Psoas muscle (tissue), 8 donors: ENCODE data around the gene GRK2. TPM values are rescaled to one million over a fixed set of nuclear protein-coding genes. Genes with fewer than 3 reads are reported as not detected.
A peak's percentile ranks its signal among the peaks of the same experiment; 100 is the strongest.

Experiments
- ATAC-seq, 4 donors: fragments of 200-7000 bp; cut with Tn5 transposase; one replicate each; pipeline ENCODE4 v1.9.1; 2020; ENCODE audit warnings: moderate library complexity in 3 of 4, mild to moderate bottlenecking in 2 of 4
- DNase-seq, 2 donors: peaks; one replicate each; pipeline ENCODE4 v3.0.0-alpha.2; 2020
- H3K27ac ChIP-seq: fragments of 200-600 bp; one replicate; pipeline ENCODE4 v1.8.0; 2022
- H3K27me3 ChIP-seq, 3 donors: fragments of 200-600 bp in 1 of 3; one replicate each; pipeline versions ENCODE4 v1.6.1 to v1.8.0; 2013 to 2022; ENCODE audit warnings: low read length in 2 of 3, mild to moderate bottlenecking in 2 of 3, moderate library complexity in 1 of 3; ENCODE audit not compliant: insufficient read depth in 3 of 3
- H3K36me3 ChIP-seq, 2 donors: fragments of 200-600 bp in 1 of 2; one replicate each; pipeline versions ENCODE4 v1.6.1 to v1.8.0; 2013 to 2022; ENCODE audit warnings: low read depth in 1 of 2, mild to moderate bottlenecking in 1 of 2, moderate library complexity in 1 of 2; ENCODE audit not compliant: insufficient read depth in 1 of 2
- H3K4me1 ChIP-seq: fragments of 200-600 bp; one replicate; pipeline ENCODE4 v1.8.0; 2022
- H3K4me3 ChIP-seq: fragments of 200-600 bp; one replicate; pipeline ENCODE4 v1.8.0; 2022; ENCODE audit warnings: mild to moderate bottlenecking
- H3K9me3 ChIP-seq: fragments of 200-600 bp; one replicate; pipeline ENCODE4 v1.8.0; 2022
- WGBS, 3 donors: extraction: QIAGEN DNeasy Blood & Tissue Kit; methylation state at CpG; one replicate each; pipeline versions ENCODE4 v1.1.6 to v1.1.7; 2013; 5-methylcytosine and 5-hydroxymethylcytosine counted together
- intact Hi-C, 2 donors: fragments of 100-400 bp; cut with DNase I; formaldehyde crosslinking; loops; one replicate each; pipeline versions ENCODE4 v1.11.0 to v1.14.2; 2022
- polyA plus RNA-seq, 3 donors: library from polyadenylated mRNA; stranded (reverse); fragments of 200-250 nt; gene quantifications; one replicate each; pipeline ENCODE4 v1.2.3, GENCODE V29; 2013
- total RNA-seq, 4 donors: library from RNA; stranded (reverse); fragmentation: NEBNext Ultra II Directional in 2 of 4; extraction: Animal tissue kit (Norgen Biotek cat#: 25700) in 2 of 4; gene quantifications; one replicate each; pipeline versions ENCODE4 v1.2.1 to v1.2.4, GENCODE V29; 2021 to 2023
- TF ChIP-seq, protein P1 (sequence below): fragments of 200-600 bp; IDR thresholded peaks from one replicate; pipeline ENCODE4 v1.8.0; 2022; ENCODE audit warnings: antibody characterized with exemption
- donor health status: healthy with polysubstance abuse.
- donor health status: DM: no; HTN: no; CAD: no; lungs with moderate emphysema.
- donor health status: Bipolar disorder and iron deficiency.
- donor health status: healthy.
- donor health status: DM: yes; HTN: yes; CAD: no.
- donor health status: DM: no; HTN: no; CAD: no.
- donor health status: DM: no; HTN: no; CAD: no.
- donor health status: DM: yes; HTN: yes; CAD: no.

GRK2 gene
- total and polyA plus RNA-seq, 7 donors, result 37.3 to 56.8 (median 46.2) TPM

DNA sequence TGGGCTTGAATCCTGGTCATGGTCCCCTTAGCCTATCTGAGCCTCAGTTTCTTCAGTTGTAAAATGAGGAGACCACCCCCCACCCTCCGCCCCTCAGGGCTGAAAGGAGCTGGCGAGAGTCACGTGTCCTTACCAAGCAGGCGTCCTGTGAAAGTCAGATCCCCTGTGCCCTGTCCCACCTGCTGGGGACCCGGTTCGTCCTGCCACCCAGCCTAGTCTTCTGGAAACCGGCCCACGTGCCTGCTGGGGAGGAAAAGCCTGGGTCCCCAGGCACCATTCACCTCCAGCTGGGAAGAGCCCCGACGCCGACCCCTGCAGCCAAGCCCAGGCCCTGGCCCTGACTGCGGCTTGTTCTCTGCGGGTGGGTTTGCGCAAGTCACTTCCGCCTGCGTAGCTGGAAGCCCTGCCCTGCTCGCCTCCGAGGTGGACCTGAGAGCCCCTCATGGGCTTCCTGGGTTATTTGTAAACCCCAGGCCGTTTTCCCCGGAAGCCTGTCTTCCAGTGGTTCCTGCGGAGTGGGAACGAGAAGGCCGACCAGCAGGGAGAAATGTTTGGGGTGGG is 36.4 kb downstream of the GRK2 start:
- intact Hi-C loops, result loop anchor here in 1 of 2 donors (5.0 kb wide), 1 partner anchor 35 kb away; the partner anchor contains the start of gene GRK2
- Histone ChIP-seq H3K36me3 (peaks cover 0 to 36% of the 10 kb centered on the region in 2 donors), H3K9me3 (no peaks in the 10 kb centered on the region), H3K27me3 (no peaks in the 10 kb centered on the region), H3K4me1 (peaks cover 27% of the 10 kb centered on the region), H3K27ac (peak overlapping the region; percentile 82), H3K4me3 (peak overlapping the region; percentile 97)
- DNase-seq (peak in 1 of 2 donors; percentile 72), ATAC-seq (peak; percentile 36 to 50 (median 42))
- TF ChIP-seq, protein P1, sequence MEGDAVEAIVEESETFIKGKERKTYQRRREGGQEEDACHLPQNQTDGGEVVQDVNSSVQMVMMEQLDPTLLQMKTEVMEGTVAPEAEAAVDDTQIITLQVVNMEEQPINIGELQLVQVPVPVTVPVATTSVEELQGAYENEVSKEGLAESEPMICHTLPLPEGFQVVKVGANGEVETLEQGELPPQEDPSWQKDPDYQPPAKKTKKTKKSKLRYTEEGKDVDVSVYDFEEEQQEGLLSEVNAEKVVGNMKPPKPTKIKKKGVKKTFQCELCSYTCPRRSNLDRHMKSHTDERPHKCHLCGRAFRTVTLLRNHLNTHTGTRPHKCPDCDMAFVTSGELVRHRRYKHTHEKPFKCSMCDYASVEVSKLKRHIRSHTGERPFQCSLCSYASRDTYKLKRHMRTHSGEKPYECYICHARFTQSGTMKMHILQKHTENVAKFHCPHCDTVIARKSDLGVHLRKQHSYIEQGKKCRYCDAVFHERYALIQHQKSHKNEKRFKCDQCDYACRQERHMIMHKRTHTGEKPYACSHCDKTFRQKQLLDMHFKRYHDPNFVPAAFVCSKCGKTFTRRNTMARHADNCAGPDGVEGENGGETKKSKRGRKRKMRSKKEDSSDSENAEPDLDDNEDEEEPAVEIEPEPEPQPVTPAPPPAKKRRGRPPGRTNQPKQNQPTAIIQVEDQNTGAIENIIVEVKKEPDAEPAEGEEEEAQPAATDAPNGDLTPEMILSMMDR, result no peak
- WGBS, 3 donors, result 9 to 16% (median 10%) methylated on average over 23 of the region's 23 CpGs

DNA sequence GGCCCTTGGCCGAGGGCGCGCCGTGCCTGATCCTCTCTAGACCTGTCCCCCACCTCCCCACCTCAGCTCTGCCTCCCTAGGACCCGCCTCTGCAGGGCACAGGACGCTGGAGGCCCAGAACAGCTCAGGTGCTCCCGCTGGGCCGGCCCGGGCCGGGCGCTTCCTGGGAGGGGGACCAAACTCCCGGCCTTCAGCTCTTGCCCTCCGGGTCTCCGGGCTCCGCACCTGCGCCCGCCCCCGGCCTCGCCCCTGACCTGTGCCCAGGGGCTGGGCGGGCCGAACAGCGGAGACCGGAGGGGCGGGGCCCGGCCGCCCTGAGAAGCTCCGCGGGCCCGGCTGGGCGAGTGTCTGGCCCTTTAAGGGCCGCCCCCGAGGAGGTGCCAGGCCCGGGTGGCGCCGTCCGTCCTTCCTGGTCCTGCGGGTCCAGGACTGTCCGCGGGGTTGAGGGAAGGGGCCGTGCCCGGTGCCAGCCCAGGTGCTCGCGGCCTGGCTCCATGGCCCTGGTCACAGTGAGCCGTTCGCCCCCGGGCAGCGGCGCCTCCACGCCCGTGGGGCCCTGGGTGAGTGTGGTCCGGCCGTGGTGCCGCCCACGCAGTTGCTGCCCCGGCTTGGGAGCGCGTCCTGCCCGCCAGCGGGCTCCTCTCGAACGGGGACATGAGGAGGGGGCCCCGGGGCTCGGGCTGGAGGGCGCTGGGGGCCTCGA is 37.0 kb downstream of the GRK2 start, which contains the start of gene SSH3:
Gene SSH3 (plus strand): TSS at position 399 of the 703 bp plus-strand sequence. CDS start 96 bp downstream, at position 495.
- Histone ChIP-seq H3K27ac (peak within 1 kb of the TSS; percentile 82), H3K36me3 (peaks cover 0 to 41% of the 10 kb centered on the region in 2 donors), H3K4me1 (peaks cover 27% of the 10 kb centered on the region), H3K4me3 (peak within 1 kb of the TSS; percentile 97), H3K27me3 (no peaks in the 10 kb centered on the region), H3K9me3 (no peaks in the 10 kb centered on the region)
- DNase-seq, result peak; percentile 81 to 88
- 0 to 2% (median 0%) methylated on average over 40 to 65 of the region's 65 CpGs for WGBS, 3 donors
- ATAC-seq, result peak; percentile 82 to 90 (median 84)
- TF ChIP-seq, protein P1, result no peak
- intact Hi-C loops, result loop anchor here in 1 of 2 donors (5.0 kb wide), 1 partner anchor 36 kb away; the partner anchor contains the start of gene GRK2

DNA sequence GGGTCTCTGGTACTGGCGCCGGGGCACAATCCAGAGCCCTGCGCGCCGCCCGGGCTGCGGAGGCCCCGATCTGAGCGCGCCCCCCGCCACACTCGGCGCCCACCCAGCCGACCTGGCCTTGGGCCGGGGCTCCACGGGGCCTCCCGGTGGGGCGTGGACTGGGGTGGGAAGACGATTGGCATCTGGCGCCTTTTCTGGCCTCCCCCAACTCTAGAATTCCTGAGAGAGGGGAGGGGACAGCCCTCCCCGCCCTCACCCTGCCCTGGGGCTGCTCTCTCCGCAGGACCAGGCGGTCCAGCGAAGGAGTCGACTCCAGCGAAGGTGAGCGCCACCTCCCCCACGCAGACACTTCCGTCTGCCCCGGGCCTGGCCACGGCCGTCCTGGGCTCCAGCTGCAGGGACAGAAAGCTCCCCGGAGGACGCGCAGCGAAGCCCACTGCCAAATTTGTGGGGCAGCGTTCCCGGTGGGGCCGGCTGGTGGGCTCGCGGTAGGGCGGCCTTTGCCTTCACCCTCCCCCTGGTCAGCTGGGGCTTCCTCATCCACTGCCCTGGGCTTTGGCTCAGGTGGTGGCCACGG is 37.6 kb downstream of the GRK2 start:
- TF ChIP-seq, protein P1, result no peak
- Histone ChIP-seq H3K9me3 (no peaks in the 10 kb centered on the region), H3K27ac (peak overlapping the region; percentile 82), H3K27me3 (no peaks in the 10 kb centered on the region), H3K4me3 (peak overlapping the region; percentile 97), H3K36me3 (peaks cover 0 to 48% of the 10 kb centered on the region in 2 donors), H3K4me1 (peaks cover 27% of the 10 kb centered on the region)
- ATAC-seq, result peak in 2 of 4 donors; percentile 14 to 15
- peak in 1 of 2 donors; percentile 64 for DNase-seq
- intact Hi-C loops, result loop anchor here in 1 of 2 donors (5.0 kb wide), 1 partner anchor 37 kb away; the partner anchor contains the start of gene GRK2
- 5 to 15% (median 6%) methylated on average over 22 to 43 of the region's 43 CpGs for WGBS, 3 donors

- Histone ChIP-seq H3K4me1 (peaks cover 27% of the 10 kb centered on the region), H3K27me3 (no peaks in the 10 kb centered on the region), H3K27ac (no peak overlapping the region), H3K4me3 (peak overlapping the region; percentile 97), H3K9me3 (no peaks in the 10 kb centered on the region), H3K36me3 (peaks cover 0 to 48% of the 10 kb centered on the region in 2 donors)
- intact Hi-C loops, result loop anchor here in 1 of 2 donors (5.0 kb wide), 1 partner anchor 37 kb away; the partner anchor contains the start of gene GRK2
- WGBS, 3 donors, result 75 to 80% (median 75%) methylated on average over 14 of the region's 14 CpGs
- no peak for ATAC-seq
- TF ChIP-seq, protein P1, result no peak
- no peak for DNase-seq
These were observed 38.3 kb downstream of the GRK2 start for GRCh38 chr11:67304511-67305113.
